T-helper 1 cell (primary cell): ENCODE data around the gene CAMTA1.

ENCODE experiments used
- DNase-seq, 5 donors: peaks; one replicate each; pipeline ENCODE4 v3.0.0-alpha.2; 2012 to 2020

CAMTA1 gene

GRCh38 chr1:7430691-7431090 lies 645.4 kb downstream of the CAMTA1 start:
- DNase-seq: no peak

- no peak for DNase-seq
Observed at GRCh38 chr1:7432102-7432899, 647.0 kb downstream of the CAMTA1 start.

GRCh38 chr1:7432900-7433380 lies 647.7 kb downstream of the CAMTA1 start:
- no peak for DNase-seq

- DNase-seq: no peak
Observed at GRCh38 chr1:7434566-7434965, 649.3 kb downstream of the CAMTA1 start.

- DNase-seq: no peak
Observed at GRCh38 chr1:7435276-7436055, 650.2 kb downstream of the CAMTA1 start.

- DNase-seq: no peak
Observed at GRCh38 chr1:7436056-7437005, 651.1 kb downstream of the CAMTA1 start.

GRCh38 chr1:7437036-7437435 lies 651.8 kb downstream of the CAMTA1 start:
- DNase-seq: no peak

GRCh38 chr1:7437608-7438395 lies 652.5 kb downstream of the CAMTA1 start:
- DNase-seq: no peak

GRCh38 chr1:7438396-7438785 lies 653.1 kb downstream of the CAMTA1 start:
- no peak for DNase-seq

GRCh38 chr1:7438921-7439655 lies 653.8 kb downstream of the CAMTA1 start:
- DNase-seq: no peak

- no peak for DNase-seq
Observed at GRCh38 chr1:7440154-7440553, 654.9 kb downstream of the CAMTA1 start.

GRCh38 chr1:7441143-7441841 lies 656.0 kb downstream of the CAMTA1 start:
- DNase-seq: no peak

- DNase-seq: no peak
Observed at GRCh38 chr1:7442036-7442435, 656.8 kb downstream of the CAMTA1 start.

GRCh38 chr1:7442918-7443317 lies 657.7 kb downstream of the CAMTA1 start:
- no peak for DNase-seq

- DNase-seq: no peak
Observed at GRCh38 chr1:7444363-7444762, 659.1 kb downstream of the CAMTA1 start.

GRCh38 chr1:7447093-7447492 lies 661.8 kb downstream of the CAMTA1 start:
- DNase-seq: no peak

GRCh38 chr1:7447736-7448135 lies 662.5 kb downstream of the CAMTA1 start:
- DNase-seq: no peak

GRCh38 chr1:7448986-7449385 lies 663.7 kb downstream of the CAMTA1 start:
- no peak for DNase-seq

GRCh38 chr1:7449750-7450149 lies 664.5 kb downstream of the CAMTA1 start:
- DNase-seq: no peak

- no peak for DNase-seq
Observed at GRCh38 chr1:7450838-7451237, 665.6 kb downstream of the CAMTA1 start.

- DNase-seq: no peak
Observed at GRCh38 chr1:7453038-7453437, 667.8 kb downstream of the CAMTA1 start.
